GM19372 (cell line): ENCODE results near the gene USP33.
"Not testable (repeated sequence)": the region's sequence is repeated elsewhere in the genome, so short reads cannot be mapped to it uniquely, and the experiment has no call there.

ENCODE experiments used
- ATAC-seq: cut with Tn5 transposase; IDR thresholded peaks from one replicate; pipeline ENCODE4 v1.9.1; 2021; ENCODE audit warnings: mild to moderate bottlenecking, low read depth, moderate library complexity; ENCODE audit not compliant: unreplicated experiment

The USP33 gene

DNA sequence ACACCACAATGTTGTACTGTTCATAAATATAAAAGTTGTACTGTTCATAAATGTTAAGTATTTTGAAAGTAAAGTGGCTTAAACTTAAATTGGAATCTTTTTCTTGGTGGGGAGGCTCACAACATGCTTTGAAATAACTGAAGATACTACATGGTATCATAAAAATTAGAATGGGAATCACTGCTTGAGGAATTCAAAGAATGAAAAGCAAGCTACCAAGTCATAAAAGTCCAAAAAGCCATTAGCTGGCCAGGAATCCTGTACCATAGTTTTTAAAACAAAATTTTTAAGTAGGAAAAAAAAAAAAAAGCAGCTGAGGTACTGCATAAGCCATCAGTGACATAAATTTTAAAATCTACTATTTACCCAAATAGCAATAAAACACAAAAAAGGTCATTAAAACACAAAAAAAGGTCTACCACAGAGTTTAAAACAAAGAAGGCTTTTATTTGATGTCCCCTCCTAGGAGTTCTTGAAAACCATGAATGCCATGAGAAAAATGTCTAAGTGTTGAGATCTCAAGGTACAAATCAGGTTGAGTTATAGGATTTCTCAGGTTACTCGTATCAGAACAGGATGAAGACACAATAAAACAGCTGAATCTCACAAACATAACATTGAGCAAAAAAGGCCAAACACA is 85.8 kb downstream of the USP33 start:
- ATAC-seq = no peak

GRCh38 chr1:77673030-77673429 is 86.6 kb downstream of the USP33 start:
- ATAC-seq = no peak

DNA sequence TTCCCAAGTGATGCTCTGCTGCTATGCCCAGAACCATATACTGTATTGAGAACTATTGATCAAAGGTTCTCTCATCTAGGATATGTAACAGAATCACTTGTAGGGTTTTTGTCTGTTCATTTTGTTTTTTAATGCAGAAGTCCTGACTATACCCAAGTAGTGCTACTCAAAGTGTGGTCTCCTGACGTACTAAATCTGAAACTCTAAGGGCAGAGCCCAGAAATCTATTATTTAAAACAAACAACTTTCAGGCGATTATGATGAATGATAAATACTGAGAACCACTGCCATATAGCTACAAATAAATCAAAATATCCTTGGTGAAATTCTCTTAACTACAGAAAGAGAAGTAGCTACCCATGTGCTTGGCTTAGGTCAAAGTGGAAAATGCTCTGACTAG is 87.3 kb downstream of the USP33 start:
- ATAC-seq = no peak

DNA sequence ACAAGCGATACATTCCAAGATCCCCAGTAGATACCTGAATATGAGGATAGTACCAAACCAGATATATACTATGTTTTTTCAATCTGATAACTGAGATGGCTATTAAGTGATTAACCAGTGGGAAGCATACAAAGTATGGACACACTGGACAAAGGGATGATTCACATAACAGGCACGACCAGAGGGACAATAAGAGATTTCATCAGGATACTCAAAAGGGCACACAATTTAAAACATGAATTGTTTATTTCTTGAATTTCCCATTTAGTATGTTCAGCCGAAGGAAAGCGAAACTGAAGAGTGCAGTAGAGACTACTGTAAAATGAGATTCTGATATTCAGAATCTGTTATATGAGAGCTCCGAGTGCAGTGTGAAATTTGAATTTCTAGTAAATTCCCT is 87.8 kb downstream of the USP33 start:
- ATAC-seq = no peak

GRCh38 chr1:77670330-77670729 is 89.3 kb downstream of the USP33 start:
- no peak for ATAC-seq

DNA sequence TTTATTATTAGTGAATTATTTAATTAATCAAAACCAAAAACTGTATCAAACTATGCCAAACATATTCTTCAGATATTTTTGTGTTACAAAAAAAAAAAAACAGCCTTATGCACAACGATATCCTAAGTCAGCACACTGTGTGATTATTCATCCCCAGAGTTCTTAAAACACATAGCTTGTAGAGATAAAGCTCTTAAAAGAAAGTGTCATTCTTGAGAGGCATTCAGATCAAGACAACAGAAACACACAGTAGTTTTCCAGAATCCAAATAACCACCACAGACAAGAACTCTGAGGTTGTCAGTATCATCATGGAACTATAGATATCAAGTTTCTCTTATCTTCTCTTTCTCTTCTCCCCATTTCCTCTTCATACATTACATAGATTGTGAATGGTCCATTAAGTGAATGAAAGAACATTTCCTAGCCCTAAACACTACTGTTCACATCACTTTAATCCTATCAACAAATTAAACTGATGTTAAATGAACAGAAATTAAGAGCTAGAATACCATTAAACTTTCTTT is 90.7 kb downstream of the USP33 start:
- ATAC-seq = no peak

DNA sequence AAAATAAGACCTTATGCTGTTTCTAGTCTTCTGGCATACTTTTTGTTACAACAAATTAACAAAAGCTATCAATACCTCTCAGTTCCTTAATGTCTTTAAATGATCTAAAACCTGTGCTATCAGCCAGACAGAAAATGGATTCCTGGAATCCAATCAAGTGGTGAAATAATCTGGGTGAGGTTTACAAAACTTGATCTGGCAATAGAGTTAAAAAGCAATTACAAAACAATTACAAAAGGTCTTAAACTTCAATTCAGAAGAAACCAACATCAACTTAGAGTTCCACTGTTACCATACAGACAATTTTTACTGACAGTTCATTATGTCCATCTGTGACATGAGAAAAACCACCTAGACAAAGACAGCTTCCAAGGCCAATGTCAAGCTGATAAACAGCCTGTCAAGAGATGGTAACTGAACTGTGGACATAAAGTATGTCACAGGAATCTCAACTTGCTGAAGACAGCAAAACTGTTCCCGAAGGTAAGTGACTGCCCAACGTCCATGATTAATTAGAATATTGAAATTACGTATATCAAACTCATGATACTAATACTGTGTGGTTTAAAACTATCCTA is 94.6 kb downstream of the USP33 start:
- no peak for ATAC-seq

DNA sequence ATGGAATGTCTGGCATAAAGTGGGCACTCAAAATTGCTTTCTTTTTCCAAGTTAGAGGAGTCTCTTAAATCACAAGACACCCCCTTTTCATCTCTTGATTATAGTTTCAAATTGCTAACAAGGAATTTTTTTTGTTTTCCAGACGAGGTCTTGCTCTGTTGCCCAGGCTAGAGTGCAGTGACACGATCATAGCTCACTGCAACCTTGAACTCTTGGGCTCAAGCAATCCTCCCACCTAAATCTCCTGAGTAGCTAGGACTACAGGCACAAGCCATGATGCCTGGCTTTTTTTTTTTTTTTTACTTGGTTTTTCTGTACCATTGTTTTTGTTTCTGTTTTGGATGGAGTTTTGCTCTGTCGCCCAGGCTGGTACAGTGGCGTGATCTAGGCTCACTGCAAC is 98.0 kb downstream of the USP33 start:
- ATAC-seq = no peak

DNA sequence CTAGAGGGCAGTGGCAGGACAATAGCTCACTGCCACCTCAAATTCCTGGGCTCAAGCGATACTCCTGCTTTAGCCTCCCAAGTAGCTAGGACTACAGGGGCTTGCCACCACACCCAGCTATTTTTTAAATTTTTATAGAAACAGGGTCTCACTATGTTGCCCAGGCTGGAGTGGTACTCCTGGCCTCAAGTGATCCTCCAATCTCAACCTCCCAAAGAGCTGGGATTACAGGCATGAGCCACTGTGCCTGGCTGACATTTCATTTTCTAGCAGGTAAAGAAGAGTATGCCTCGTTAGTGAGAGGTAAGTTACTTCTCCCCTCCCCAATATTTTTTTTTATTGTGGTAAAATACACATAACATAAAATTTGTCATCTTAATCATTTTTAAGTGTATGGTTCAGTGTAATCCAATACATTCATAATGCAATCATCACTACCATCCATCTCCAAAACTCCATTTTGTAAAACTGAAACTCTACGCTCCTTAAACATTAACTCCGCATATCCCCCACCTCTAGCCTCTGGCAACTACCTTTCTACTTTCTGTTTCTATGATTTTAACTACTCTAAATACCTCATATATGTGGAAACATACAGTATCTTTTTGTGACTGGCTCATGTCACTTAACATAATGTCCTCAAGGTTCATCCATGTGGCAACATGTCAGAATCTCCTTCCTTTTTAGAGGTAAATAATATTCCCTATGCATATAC is 99.6 kb downstream of the USP33 start:
- no peak for ATAC-seq

DNA sequence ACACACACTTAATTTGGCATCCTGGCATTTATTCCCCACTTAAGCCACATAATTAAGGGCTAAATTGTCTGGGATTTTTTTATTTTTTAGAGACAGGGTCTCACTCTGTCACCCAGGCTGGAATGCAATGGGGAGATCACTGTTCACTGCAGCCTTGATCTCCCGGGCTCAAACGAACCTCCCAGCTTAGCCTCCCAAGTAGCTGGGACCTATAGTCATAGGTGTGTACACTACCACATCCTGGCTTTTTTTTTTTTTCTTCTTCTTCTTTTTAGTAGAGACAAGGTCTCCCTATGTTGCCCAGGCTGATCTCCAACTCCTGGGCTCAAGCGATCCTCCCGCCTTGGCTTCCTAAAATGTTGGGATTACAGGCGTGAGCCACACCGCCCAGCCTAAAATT is 101.4 kb downstream of the USP33 start:
- no peak for ATAC-seq

DNA sequence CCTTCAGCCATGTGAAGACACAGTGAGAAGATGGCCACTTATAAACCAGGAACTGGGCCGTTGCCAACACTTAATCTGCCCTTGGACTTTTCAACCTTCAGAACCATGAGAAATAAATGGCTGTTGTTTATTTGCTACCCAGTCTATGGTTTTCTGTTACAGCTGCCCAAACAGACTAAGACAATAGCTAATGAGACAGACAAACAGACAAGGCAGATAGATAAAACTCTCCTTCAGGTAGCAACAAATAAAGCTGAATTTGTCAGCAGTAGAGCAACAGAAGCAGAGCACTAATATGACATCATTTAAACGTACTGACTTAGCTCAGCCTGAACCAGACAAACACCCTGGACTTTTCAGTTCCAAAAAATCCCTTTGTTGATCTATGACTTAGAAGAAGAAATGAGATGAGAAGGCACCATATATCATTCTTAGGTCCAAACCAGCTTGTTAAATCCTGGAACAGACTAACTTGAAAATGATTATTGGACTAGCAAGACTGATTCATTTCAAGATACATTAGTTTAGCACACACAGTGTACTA is 104.1 kb downstream of the USP33 start:
- ATAC-seq = no peak

GRCh38 chr1:77652970-77653516 is 106.6 kb downstream of the USP33 start:
- no peak for ATAC-seq

DNA sequence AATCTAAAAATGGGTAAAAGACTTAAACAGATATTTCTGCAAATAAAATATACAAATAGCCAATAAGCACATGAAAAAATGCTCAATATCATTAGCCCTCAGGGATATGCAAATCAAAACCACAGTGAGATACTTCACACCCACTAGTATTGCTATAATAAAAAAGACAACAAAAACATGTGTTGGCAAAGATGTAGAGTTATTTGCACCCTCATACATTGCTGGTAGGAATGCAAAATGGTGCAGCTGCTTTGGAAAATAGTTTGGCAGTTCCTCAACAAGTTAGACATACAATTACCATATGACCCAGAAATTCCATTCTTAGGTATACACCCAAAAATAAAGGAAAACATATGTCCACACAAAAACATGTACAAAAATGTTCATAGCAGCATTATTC is 107.4 kb downstream of the USP33 start:
- no peak for ATAC-seq

DNA sequence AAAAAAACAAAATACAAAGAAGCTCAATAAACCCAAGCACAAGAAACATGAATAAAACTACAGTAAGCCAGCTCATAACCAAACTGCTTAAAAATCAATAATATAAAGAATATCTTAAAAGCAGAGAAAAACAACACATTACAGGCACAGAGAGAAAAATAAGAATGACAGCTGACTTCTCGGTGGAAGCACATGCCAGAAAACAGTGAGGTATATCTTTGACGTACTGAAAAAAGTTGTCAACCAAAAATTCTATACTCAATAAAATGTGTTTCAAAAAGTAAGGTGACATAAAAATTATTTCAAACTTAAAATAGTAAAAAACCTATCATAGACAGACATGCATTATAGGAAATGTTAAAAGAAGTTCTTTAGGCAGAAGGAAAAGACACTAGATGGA is 110.5 kb downstream of the USP33 start:
- no peak for ATAC-seq

DNA sequence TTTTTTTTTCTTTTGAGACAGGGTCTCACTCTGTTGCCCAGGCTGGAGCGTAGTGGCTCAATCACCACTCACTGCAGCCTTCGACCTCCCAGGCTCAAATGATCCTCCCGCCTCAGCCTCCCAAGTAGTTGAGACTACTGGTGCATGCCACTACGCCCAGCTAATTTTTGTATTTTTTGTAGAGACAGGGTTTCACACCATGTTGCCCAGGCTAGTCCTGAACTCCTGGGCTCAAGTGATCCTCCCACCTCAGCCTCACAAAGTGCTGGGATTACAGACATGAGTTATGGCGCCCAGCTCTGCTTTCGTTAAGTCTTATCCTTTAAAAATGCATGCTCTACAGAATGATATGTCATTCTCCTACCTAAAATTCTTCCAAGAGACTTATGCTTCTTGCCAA is 113.4 kb downstream of the USP33 start:
- ATAC-seq = not testable (repeated sequence)
